HEK293T (cell line): Measurements from ENCODE around the gene RPL22.

Experiments used
- ARNT ChIP-seq: fragments of 450-650 bp; IDR thresholded peaks from 2 replicates; pipeline ENCODE4 v1.6.1; 2017; ENCODE audit warnings: mild to moderate bottlenecking
- BHLHE40 ChIP-seq: fragments of 450-650 bp; IDR thresholded peaks from 2 replicates; pipeline ENCODE4 v1.6.1; 2016; ENCODE audit warnings: mild to moderate bottlenecking, moderate library complexity, borderline replicate concordance
- CTBP1 ChIP-seq: fragments of 450-650 bp; IDR thresholded peaks from 2 replicates; pipeline ENCODE4 v1.6.1; 2016; ENCODE audit warnings: borderline replicate concordance
- FOXA1 ChIP-seq: fragments of 450-650 bp; IDR thresholded peaks from 2 replicates; pipeline ENCODE4 v1.6.1; 2016; ENCODE audit warnings: mild to moderate bottlenecking
- FOXK2 ChIP-seq: fragments of 450-650 bp; IDR thresholded peaks from 2 replicates; pipeline ENCODE4 v1.6.1; 2016; ENCODE audit warnings: mild to moderate bottlenecking
- FOXM1 ChIP-seq: fragments of 450-650 bp; IDR thresholded peaks from 2 replicates; pipeline ENCODE4 v1.6.1; 2017; ENCODE audit warnings: mild to moderate bottlenecking, borderline replicate concordance
- HDGF ChIP-seq: fragments of 450-650 bp; IDR thresholded peaks from 2 replicates; pipeline ENCODE4 v1.6.1; 2017; ENCODE audit warnings: antibody characterized with exemption, borderline replicate concordance
- L3MBTL2 ChIP-seq: fragments of 450-650 bp; conservative IDR thresholded peaks from 2 replicates; pipeline ENCODE4 v1.6.1; 2016; ENCODE audit warnings: mild to moderate bottlenecking
- SP1 ChIP-seq: fragments of 450-650 bp; IDR thresholded peaks from 2 replicates; pipeline ENCODE4 v1.6.1; 2017
- SUZ12 ChIP-seq: fragments of 450-650 bp; IDR thresholded peaks from 2 replicates; pipeline ENCODE4 v1.6.1; 2016; ENCODE audit warnings: mild to moderate bottlenecking
- TARDBP ChIP-seq: fragments of 450-650 bp; IDR thresholded peaks from 2 replicates; pipeline ENCODE4 v1.6.1; 2016

GRCh38 chr1:6180707-6181311 is 18.6 kb downstream of the RPL22 start:
- TF ChIP-seq FOXM1 (no peak), FOXK2 (no peak), L3MBTL2 (no peak), SP1 (no peak), BHLHE40 (no peak), SUZ12 (no peak), ARNT (no peak), HDGF (no peak), FOXA1 (no peak), CTBP1 (no peak), TARDBP (no peak)
